NOMO-1 (cell line): Measurements from ENCODE around the gene PCDHA1.
"Not testable (repeated sequence)": the region's sequence is repeated elsewhere in the genome, so short reads cannot be mapped to it uniquely, and the experiment has no call there.

Experiments used
- DNase-seq, 2 experiments: peaks; one replicate each; lab custom pipeline; 2025; ENCODE audit not compliant: unreplicated experiment in 2 of 2; lab: John Stamatoyannopoulos, UW

Gene PCDHA1

GRCh38 chr5:140806834-140807775 lies 21.2 kb downstream of the PCDHA1 start, which contains the start of gene PCDHA4:
PCDHA4 (plus strand) TSS chr5:140807068.
- DNase-seq: no peak

DNA sequence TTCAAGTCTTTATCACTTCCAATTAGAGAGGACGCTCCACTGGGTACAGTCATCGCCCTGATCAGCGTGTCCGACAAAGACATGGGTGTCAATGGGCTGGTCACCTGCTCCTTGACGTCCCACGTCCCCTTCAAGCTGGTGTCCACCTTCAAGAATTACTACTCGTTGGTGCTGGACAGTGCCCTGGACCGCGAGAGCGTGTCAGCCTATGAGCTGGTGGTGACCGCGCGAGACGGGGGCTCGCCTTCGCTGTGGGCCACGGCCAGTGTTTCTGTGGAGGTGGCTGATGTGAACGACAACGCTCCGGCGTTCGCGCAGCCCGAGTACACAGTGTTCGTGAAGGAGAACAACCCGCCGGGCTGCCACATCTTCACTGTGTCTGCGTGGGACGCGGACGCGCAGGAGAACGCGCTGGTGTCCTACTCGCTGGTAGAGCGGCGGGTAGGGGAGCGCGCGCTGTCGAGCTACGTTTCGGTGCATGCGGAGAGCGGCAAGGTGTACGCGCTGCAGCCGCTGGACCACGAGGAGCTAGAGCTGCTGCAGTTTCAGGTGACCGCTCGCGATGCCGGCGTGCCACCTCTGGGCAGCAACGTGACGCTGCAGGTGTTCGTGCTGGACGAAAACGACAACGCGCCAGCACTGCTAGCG lies 22.4 kb downstream of the PCDHA1 start:
- not testable (repeated sequence) for DNase-seq

- DNase-seq: no peak
These were observed 22.9 kb downstream of the PCDHA1 start for GRCh38 chr5:140808889-140809291.

- DNase-seq: no peak
These were observed 35.7 kb downstream of the PCDHA1 start, which contains the start of gene PCDHA5 for GRCh38 chr5:140821375-140822280. PCDHA5 (plus strand) TSS chr5:140821613.

GRCh38 chr5:140822281-140822629 lies 36.3 kb downstream of the PCDHA1 start:
- no peak for DNase-seq

DNA sequence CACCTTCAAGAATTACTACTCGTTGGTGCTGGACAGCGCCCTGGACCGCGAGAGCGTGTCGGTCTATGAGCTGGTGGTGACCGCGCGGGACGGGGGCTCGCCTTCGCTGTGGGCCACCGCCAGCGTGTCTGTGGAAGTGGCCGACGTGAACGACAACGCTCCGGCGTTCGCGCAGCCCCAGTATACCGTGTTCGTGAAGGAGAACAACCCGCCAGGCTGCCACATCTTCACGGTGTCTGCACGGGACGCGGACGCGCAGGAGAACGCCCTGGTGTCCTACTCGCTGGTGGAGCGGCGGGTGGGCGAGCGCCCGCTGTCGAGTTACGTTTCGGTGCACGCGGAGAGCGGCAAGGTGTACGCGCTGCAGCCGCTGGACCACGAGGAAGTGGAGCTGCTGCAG lies 37.0 kb downstream of the PCDHA1 start:
- DNase-seq: not testable (repeated sequence)

GRCh38 chr5:140823475-140823874 lies 37.5 kb downstream of the PCDHA1 start:
- no peak for DNase-seq

- no peak for DNase-seq
These were observed 41.9 kb downstream of the PCDHA1 start, which contains the start of gene PCDHA6 for GRCh38 chr5:140827704-140828361. PCDHA6 (plus strand) TSS chr5:140827960; CDS start chr5:140828092, 132 bp downstream.

- DNase-seq: no peak
These were observed 42.4 kb downstream of the PCDHA1 start for GRCh38 chr5:140828362-140828737.

- DNase-seq: not testable (repeated sequence)
These were observed 43.9 kb downstream of the PCDHA1 start for GRCh38 chr5:140829511-140830501.

- DNase-seq: no peak
These were observed 48.1 kb downstream of the PCDHA1 start, which contains the start of gene PCDHA7 for GRCh38 chr5:140833993-140834392. PCDHA7 (plus strand) TSS chr5:140834269; CDS start chr5:140834384, 115 bp downstream.

DNA sequence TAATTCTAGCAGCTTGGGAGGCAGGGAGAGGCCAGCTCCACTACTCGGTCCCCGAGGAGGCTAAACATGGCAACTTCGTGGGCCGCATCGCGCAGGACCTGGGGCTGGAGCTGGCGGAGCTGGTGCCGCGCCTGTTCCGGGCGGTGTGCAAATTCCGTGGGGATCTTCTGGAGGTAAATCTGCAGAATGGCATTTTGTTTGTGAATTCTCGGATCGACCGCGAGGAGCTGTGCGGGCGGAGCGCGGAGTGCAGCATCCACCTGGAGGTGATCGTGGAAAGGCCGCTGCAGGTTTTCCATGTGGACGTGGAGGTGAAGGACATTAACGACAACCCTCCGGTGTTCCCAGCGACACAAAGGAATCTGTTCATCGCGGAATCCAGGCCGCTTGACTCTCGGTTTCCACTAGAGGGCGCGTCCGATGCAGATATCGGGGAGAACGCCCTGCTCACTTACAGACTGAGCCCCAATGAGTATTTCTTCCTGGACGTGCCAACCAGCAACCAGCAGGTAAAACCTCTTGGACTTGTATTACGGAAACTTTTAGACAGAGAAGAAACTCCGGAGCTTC lies 48.6 kb downstream of the PCDHA1 start:
- not testable (repeated sequence) for DNase-seq

DNA sequence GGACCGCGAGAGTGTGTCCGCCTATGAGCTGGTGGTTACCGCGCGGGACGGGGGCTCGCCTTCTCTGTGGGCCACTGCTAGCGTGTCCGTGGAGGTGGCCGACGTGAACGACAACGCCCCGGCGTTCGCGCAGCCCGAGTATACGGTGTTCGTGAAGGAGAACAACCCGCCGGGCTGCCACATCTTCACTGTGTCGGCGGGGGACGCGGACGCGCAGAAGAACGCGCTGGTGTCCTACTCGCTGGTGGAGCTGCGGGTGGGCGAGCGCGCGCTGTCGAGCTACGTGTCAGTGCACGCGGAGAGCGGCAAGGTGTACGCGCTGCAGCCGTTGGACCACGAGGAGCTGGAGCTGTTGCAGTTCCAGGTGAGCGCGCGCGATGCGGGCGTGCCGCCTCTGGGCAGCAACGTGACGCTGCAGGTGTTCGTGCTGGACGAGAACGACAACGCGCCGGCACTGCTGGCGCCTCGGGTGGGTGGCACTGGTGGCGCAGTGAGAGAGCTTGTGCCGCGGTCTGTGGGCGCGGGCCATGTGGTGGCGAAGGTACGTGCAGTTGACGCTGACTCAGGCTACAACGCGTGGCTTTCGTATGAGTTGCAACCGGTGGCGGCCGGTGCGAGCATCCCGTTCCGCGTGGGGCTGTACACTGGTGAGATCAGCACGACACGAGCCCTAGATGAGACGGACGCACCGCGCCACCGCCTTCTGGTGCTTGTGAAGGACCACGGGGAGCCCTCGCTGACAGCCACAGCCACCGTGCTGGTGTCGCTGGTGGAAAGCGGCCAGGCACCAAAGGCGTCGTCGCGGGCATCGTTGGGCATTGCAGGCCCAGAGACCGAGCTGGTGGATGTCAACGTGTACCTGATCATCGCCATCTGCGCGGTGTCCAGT lies 49.9 kb downstream of the PCDHA1 start:
- no peak for DNase-seq

GRCh38 chr5:140840978-140841962 lies 55.3 kb downstream of the PCDHA1 start, which contains the start of gene PCDHA8:
PCDHA8 (plus strand) TSS chr5:140841187; CDS start chr5:140841322, 135 bp downstream.
- DNase-seq: no peak

GRCh38 chr5:140842798-140843733 lies 57.1 kb downstream of the PCDHA1 start:
- DNase-seq: no peak
